Loucy (cell line): ENCODE measurements around the gene EFHD1.
"Not testable (repeated sequence)": the region's sequence is repeated elsewhere in the genome, so short reads cannot be mapped to it uniquely, and the experiment has no call there.

Experiments used
- H2AFZ ChIP-seq: fragments of 200-600 bp; sonication (generic); 2 replicates; pipeline ENCODE4 v1.6.0; 2016; ENCODE audit warnings: antibody characterized with exemption, mild to moderate bottlenecking, low read length, moderate library complexity
- H3F3A ChIP-seq: fragments of 200-600 bp; 2 replicates; pipeline ENCODE4 v1.6.0; 2016; ENCODE audit warnings: antibody characterized with exemption, low read depth, mild to moderate bottlenecking
- H3K27me3 ChIP-seq: fragments of 200-600 bp; sonication (generic); 2 replicates; pipeline ENCODE4 v1.6.1; 2014; ENCODE audit warnings: low read length, mild to moderate bottlenecking; ENCODE audit not compliant: insufficient read depth, poor library complexity, severe bottlenecking
- H3K36me3 ChIP-seq: fragments of 200-600 bp; sonication (generic); 2 replicates; pipeline ENCODE4 v1.6.1; 2016; ENCODE audit warnings: low read length; ENCODE audit not compliant: insufficient read depth
- H3K4me1 ChIP-seq: fragments of 200-600 bp; sonication (generic); 2 replicates; pipeline ENCODE4 v1.5.1; 2014; ENCODE audit warnings: low read length, mild to moderate bottlenecking; ENCODE audit not compliant: insufficient read depth, poor library complexity, severe bottlenecking
- H3K4me2 ChIP-seq: fragments of 200-600 bp; sonication (generic); 2 replicates; pipeline ENCODE4 v1.6.0; 2014; ENCODE audit warnings: antibody characterized with exemption, low read length, low read depth, mild to moderate bottlenecking; ENCODE audit not compliant: poor library complexity, severe bottlenecking
- H3K4me3 ChIP-seq: fragments of 200-600 bp; sonication (generic); 2 replicates; pipeline ENCODE4 v1.5.1; 2014; ENCODE audit warnings: low read length, mild to moderate bottlenecking, mixed read lengths; ENCODE audit not compliant: poor library complexity, severe bottlenecking
- H3K79me2 ChIP-seq: fragments of 200-600 bp; sonication (generic); 2 replicates; pipeline ENCODE4 v1.6.1; 2014; ENCODE audit warnings: low read length; ENCODE audit not compliant: insufficient read depth
- H3K9ac ChIP-seq: fragments of 200-600 bp; sonication (generic); 2 replicates; pipeline ENCODE4 v1.6.0; 2014; ENCODE audit warnings: mild to moderate bottlenecking, low read depth, low read length, moderate library complexity; ENCODE audit not compliant: poor library complexity, severe bottlenecking
- H3K9me2 ChIP-seq: fragments of 200-600 bp; sonication (generic); replicated peaks from 2 replicates; pipeline ENCODE4 v1.6.1; 2016; ENCODE audit warnings: low read depth, low read length, mixed read lengths
- H3K9me3 ChIP-seq: fragments of 200-600 bp; sonication (generic); 2 replicates; pipeline ENCODE4 v1.6.1; 2014; ENCODE audit warnings: mild to moderate bottlenecking, antibody characterized with exemption, low read length, low read depth; ENCODE audit not compliant: insufficient read depth
- H4K20me1 ChIP-seq: fragments of 200-600 bp; sonication (generic); 2 replicates; pipeline ENCODE4 v1.6.0; 2014; ENCODE audit warnings: antibody characterized with exemption, low read length, mild to moderate bottlenecking; ENCODE audit not compliant: insufficient read depth, poor library complexity, severe bottlenecking
- EZH2phosphoT487 ChIP-seq: fragments of 200-600 bp; IDR thresholded peaks from 2 replicates; pipeline ENCODE4 v1.6.1; 2018; ENCODE audit warnings: antibody characterized with exemption, mild to moderate bottlenecking, moderate library complexity, borderline replicate concordance
- TF ChIP-seq, protein P1 (sequence below): fragments of 200-600 bp; sonication (generic); conservative IDR thresholded peaks from 2 replicates; pipeline ENCODE4 v1.5.1; 2014; ENCODE audit warnings: mild to moderate bottlenecking, antibody characterized with exemption, low read length

The EFHD1 gene

DNA sequence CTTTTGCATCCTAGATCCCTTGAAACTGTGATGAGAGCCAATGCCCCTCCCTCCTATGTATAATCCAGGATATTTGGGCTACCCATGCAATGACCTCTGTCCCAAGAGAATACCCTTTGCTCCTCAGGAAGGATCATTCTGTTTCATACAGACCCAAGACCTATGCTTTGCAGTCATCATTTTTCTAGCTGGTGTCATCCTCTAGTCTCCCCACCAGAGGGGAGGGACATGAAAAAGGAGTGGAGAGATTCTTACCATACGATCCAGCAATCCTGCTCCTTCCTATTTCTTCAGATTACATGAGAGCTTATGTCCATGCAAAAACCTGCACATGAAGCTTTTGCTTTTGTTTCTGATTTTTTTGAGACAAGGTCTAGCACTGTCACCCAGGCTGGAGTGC lies 50.0 kb downstream of the EFHD1 start:
- Histone ChIP-seq H3K4me2 (no peak overlapping the region), H3K27me3 (no peaks in the 10 kb centered on the region), H2AFZ (no peak overlapping the region)

GRCh38 chr2:232685391-232685790 lies 52.0 kb downstream of the EFHD1 start:
- not testable (repeated sequence) for H3K4me1 ChIP-seq, H3K36me3 ChIP-seq, H3K4me2 ChIP-seq, H3K9me2 ChIP-seq, H3K9me3 ChIP-seq, H3K9ac ChIP-seq, H4K20me1 ChIP-seq, H3K79me2 ChIP-seq, H2AFZ ChIP-seq, H3K27me3 ChIP-seq, H3F3A ChIP-seq, H3K4me3 ChIP-seq

More for the DNA sequence above, 50.0 kb downstream of the EFHD1 start:
- TF ChIP-seq, protein P1, sequence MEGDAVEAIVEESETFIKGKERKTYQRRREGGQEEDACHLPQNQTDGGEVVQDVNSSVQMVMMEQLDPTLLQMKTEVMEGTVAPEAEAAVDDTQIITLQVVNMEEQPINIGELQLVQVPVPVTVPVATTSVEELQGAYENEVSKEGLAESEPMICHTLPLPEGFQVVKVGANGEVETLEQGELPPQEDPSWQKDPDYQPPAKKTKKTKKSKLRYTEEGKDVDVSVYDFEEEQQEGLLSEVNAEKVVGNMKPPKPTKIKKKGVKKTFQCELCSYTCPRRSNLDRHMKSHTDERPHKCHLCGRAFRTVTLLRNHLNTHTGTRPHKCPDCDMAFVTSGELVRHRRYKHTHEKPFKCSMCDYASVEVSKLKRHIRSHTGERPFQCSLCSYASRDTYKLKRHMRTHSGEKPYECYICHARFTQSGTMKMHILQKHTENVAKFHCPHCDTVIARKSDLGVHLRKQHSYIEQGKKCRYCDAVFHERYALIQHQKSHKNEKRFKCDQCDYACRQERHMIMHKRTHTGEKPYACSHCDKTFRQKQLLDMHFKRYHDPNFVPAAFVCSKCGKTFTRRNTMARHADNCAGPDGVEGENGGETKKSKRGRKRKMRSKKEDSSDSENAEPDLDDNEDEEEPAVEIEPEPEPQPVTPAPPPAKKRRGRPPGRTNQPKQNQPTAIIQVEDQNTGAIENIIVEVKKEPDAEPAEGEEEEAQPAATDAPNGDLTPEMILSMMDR: no peak
- H3K4me1 ChIP-seq: no peaks in the 10 kb centered on the region
- H3F3A ChIP-seq: no peaks in the 10 kb centered on the region
- no peak overlapping the region for H3K4me3 ChIP-seq
- no peaks in the 10 kb centered on the region for H3K79me2 ChIP-seq
- no peaks in the 10 kb centered on the region for H4K20me1 ChIP-seq
- H3K9me2 ChIP-seq: no peaks in the 10 kb centered on the region
- no peaks in the 10 kb centered on the region for H3K36me3 ChIP-seq
- no peaks in the 10 kb centered on the region for H3K9me3 ChIP-seq
- no peak overlapping the region for H3K9ac ChIP-seq

- TF ChIP-seq, protein P1: no peak
- no peak for TF ChIP-seq EZH2phosphoT487
- Histone ChIP-seq H3K36me3 (no peaks in the 10 kb centered on the region), H3K4me3 (no peak overlapping the region), H3K27me3 (no peaks in the 10 kb centered on the region), H3K9me3 (no peaks in the 10 kb centered on the region), H2AFZ (no peak overlapping the region), H3K9ac (no peak overlapping the region), H3K4me1 (no peaks in the 10 kb centered on the region), H3K79me2 (no peaks in the 10 kb centered on the region), H3K9me2 (no peaks in the 10 kb centered on the region), H3K4me2 (no peak overlapping the region), H3F3A (no peaks in the 10 kb centered on the region), H4K20me1 (no peaks in the 10 kb centered on the region)
These were observed 54.2 kb downstream of the EFHD1 start for GRCh38 chr2:232687382-232688160.

DNA sequence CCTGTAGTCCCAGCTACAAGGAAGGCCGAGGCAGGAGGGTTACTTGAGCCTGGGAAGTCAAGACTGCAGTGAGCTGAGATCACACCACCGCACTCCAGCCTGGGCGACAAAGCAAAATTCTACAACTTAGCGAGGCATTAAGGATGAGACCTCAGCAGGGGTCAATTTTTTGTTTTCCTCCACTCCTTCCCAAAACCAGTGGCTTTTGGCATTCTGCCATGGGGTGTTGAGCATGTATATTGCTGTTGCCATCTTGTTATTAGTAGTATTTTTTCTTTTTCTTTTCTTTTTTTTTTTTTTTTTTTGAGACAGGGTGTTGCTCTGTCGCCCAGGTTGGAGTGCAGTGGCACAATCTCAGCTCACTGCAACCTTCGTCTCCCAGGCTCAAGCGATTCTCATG lies 54.8 kb downstream of the EFHD1 start:
- no peaks in the 10 kb centered on the region for H3K9me2 ChIP-seq
- H3K9ac ChIP-seq: no peak overlapping the region
- H2AFZ ChIP-seq: no peak overlapping the region

More for the DNA sequence above, 54.8 kb downstream of the EFHD1 start:
- Histone ChIP-seq H3K27me3 (no peaks in the 10 kb centered on the region), H3K4me1 (no peaks in the 10 kb centered on the region), H3F3A (no peaks in the 10 kb centered on the region), H3K9me3 (no peaks in the 10 kb centered on the region), H4K20me1 (no peaks in the 10 kb centered on the region), H3K79me2 (no peaks in the 10 kb centered on the region), H3K4me2 (no peak overlapping the region), H3K36me3 (no peaks in the 10 kb centered on the region), H3K4me3 (no peak overlapping the region)
- TF ChIP-seq EZH2phosphoT487: no peak
- TF ChIP-seq, protein P1: no peak
